WERI-Rb-1 (cell line): ENCODE data around the gene DUSP6.
A peak's percentile ranks its signal among the peaks of the same experiment; 100 is the strongest.

Experiments used
- DNase-seq: peaks from one replicate; pipeline ENCODE4 v3.0.0-alpha.2; 2020
- H3K27ac ChIP-seq: fragments of 250-450 bp; sonication (Bioruptor Pico); 2 replicates; pipeline ENCODE4 v1.5.1; 2020; ENCODE audit warnings: mild to moderate bottlenecking, moderate library complexity
- H3K27me3 ChIP-seq: fragments of 250-450 bp; sonication (Bioruptor Pico); 2 replicates; pipeline ENCODE4 v1.5.1; 2021; ENCODE audit warnings: mild to moderate bottlenecking, low read depth, moderate library complexity; ENCODE audit not compliant: insufficient read depth, severe bottlenecking
- H3K36me3 ChIP-seq: fragments of 250-450 bp; sonication (Bioruptor Pico); 2 replicates; pipeline ENCODE4 v1.5.1; 2020; ENCODE audit warnings: mild to moderate bottlenecking, moderate library complexity
- H3K4me3 ChIP-seq: 2 replicates; pipeline ENCODE4 v1.5.1; 2011; ENCODE audit warnings: low read depth, mild to moderate bottlenecking, control low read depth, low read length
- H3K9me3 ChIP-seq: fragments of 250-450 bp; sonication (Bioruptor Pico); 2 replicates; pipeline ENCODE4 v1.5.1; 2021; ENCODE audit warnings: mild to moderate bottlenecking, moderate library complexity; ENCODE audit not compliant: severe bottlenecking
- TF ChIP-seq, protein P1 (sequence below): IDR thresholded peaks from 2 replicates; pipeline ENCODE4 v1.5.1; 2011; ENCODE audit warnings: low read depth, mild to moderate bottlenecking, control low read depth, inconsistent platforms, low read length

Gene DUSP6

DNA sequence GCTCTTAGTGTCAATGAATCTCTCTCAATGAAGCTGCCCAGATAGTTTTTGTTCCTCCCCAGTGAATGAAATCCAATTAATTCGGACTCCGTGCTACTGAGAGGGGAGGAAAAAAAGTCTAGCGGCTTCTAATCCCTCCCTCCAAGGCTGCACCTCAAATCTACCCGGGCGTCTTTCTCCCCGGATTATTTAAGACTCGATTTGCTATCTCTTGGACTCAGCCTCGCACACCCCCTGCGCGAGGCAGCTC, 134 bp downstream of the DUSP6 start:
- DNase-seq: no peak
- H3K9me3 ChIP-seq: no peaks in the 10 kb centered on the region
- H3K27ac ChIP-seq: no peak overlapping the region
- H3K36me3 ChIP-seq: no peaks in the 10 kb centered on the region
- H3K27me3 ChIP-seq: peaks cover 7% of the 10 kb centered on the region
- H3K4me3 ChIP-seq: peak overlapping the region; percentile 77
- TF ChIP-seq, protein P1, sequence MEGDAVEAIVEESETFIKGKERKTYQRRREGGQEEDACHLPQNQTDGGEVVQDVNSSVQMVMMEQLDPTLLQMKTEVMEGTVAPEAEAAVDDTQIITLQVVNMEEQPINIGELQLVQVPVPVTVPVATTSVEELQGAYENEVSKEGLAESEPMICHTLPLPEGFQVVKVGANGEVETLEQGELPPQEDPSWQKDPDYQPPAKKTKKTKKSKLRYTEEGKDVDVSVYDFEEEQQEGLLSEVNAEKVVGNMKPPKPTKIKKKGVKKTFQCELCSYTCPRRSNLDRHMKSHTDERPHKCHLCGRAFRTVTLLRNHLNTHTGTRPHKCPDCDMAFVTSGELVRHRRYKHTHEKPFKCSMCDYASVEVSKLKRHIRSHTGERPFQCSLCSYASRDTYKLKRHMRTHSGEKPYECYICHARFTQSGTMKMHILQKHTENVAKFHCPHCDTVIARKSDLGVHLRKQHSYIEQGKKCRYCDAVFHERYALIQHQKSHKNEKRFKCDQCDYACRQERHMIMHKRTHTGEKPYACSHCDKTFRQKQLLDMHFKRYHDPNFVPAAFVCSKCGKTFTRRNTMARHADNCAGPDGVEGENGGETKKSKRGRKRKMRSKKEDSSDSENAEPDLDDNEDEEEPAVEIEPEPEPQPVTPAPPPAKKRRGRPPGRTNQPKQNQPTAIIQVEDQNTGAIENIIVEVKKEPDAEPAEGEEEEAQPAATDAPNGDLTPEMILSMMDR: no peak

GRCh38 chr12:89351489-89352241, 636 bp downstream of the DUSP6 start:
- Histone ChIP-seq H3K27me3 (peaks cover 7% of the 10 kb centered on the region), H3K4me3 (peak overlapping the region; percentile 77), H3K27ac (no peak overlapping the region), H3K9me3 (no peaks in the 10 kb centered on the region), H3K36me3 (no peaks in the 10 kb centered on the region)
- peak; percentile 50 for DNase-seq
- TF ChIP-seq, protein P1: no peak

DNA sequence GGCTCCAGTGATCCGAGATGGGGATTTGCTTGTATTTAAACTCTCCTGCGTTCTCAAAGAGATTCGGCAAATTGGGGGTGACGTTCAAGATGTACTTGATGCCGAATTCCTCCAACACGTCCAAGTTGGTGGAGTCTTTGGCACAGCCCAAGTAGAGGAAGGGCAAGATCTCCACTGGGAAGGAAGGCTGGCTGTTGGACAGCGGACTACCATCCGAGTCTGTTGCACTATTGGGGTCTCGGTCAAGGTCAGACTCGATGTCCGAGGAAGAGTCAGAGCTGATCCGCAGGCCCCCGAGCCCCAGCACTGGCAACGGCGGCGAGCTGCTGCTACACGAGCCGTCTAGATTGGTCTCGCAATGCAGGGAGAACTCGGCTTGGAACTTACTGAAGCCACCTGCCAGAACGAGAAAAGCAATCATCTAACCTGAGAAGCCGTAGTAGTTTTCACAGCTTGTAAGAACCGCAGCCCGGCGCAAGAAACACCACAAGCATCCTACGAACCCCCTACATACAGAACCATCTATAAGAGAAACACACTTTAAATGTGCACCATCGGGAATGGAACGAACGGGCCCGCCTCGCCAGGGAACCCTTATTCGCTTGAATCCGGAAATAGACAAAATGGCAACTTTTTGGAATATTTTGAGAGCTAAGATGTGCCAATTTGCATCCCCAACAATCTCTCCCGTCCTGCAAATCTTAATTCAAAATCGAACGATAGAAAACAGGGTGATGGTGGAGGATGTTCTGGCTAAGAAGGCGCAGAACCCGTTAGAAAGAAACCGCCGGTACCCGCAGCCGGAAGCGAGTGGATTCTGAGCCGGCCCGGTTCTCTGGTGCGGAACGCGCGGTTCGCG, 1.4 kb downstream of the DUSP6 start:
- no peak overlapping the region for H3K27ac ChIP-seq
- H3K27me3 ChIP-seq: peaks cover 7% of the 10 kb centered on the region
- DNase-seq: no peak
- H3K4me3 ChIP-seq: peak overlapping the region; percentile 77
- TF ChIP-seq, protein P1: no peak
- no peaks in the 10 kb centered on the region for H3K36me3 ChIP-seq
- no peaks in the 10 kb centered on the region for H3K9me3 ChIP-seq

- Histone ChIP-seq H3K27me3 (peaks cover 7% of the 10 kb centered on the region), H3K27ac (no peak overlapping the region), H3K36me3 (no peaks in the 10 kb centered on the region), H3K9me3 (no peaks in the 10 kb centered on the region), H3K4me3 (no peak overlapping the region)
- DNase-seq: no peak
- TF ChIP-seq, protein P1: no peak
Measured at GRCh38 chr12:89350260-89350629, 2.1 kb downstream of the DUSP6 start.

DNA sequence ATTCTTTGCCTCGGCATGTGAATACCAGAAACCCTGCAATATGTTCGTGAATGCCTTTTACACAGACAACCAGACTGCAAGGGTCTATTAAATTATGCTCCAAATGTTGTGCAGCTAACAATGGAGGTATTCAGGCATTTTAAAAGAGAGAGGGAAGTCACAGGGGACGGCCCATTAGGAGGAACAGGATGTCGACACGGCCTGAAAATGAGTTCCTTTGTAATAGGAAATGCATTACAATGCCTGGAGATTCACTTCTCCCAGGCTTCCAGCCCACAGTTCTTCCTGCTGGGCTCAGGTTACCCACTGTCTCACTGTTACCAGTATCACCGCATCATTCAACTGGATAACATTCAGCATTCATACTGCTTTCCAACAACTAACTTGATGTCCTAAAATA, 2.5 kb downstream of the DUSP6 start:
- no peak overlapping the region for H3K4me3 ChIP-seq
- no peak overlapping the region for H3K27ac ChIP-seq
- DNase-seq: no peak
- no peaks in the 10 kb centered on the region for H3K36me3 ChIP-seq
- H3K27me3 ChIP-seq: peaks cover 7% of the 10 kb centered on the region
- TF ChIP-seq, protein P1: no peak
- H3K9me3 ChIP-seq: no peaks in the 10 kb centered on the region
